ENCODE data around the gene ACOXL. TPM values are rescaled to one million over a fixed set of nuclear protein-coding genes. Genes with fewer than 3 reads are reported as not detected.

ACOXL gene
- total RNA-seq, 1 donor from 2014 or later = 0.23 TPM

GRCh38 chr2:110904116-110904778 lies 171.9 kb downstream of the ACOXL start:
- peaks cover 4% of the 10 kb centered on the region for H3K9me3 Mint-ChIP-seq (ENCODE audit: unreplicated experiment)
- Histone ChIP-seq H4K20me1 (ENCODE audit: insufficient read depth, low read length) (no peaks in the 10 kb centered on the region), H3K36me3 (ENCODE audit: insufficient read depth, low read length) (no peaks in the 10 kb centered on the region), H3K9ac (ENCODE audit: low read length) (no peak overlapping the region), H3K4me1 (ENCODE audit: insufficient read depth, low read length) (no peaks in the 10 kb centered on the region), H3K4me3 (ENCODE audit: insufficient read depth, low read depth, low read length) (no peak overlapping the region), H3K79me2 (ENCODE audit: insufficient read depth, low read length) (no peaks in the 10 kb centered on the region), H3K9me3 (ENCODE audit: insufficient read depth, low read depth, low read length) (no peaks in the 10 kb centered on the region), H3K4me2 (ENCODE audit: low read length) (no peak overlapping the region), H3K27me3 (ENCODE audit: insufficient read depth, low read length) (peaks cover 9% of the 10 kb centered on the region), H2AFZ (ENCODE audit: low read depth, low read length) (no peak overlapping the region), H3K27ac (ENCODE audit: low read depth, low read length) (no peak overlapping the region)
- TF ChIP-seq CTCF (IDR thresholded peaks at IDR 0.05; ENCODE audit: insufficient read depth, low read depth, low read length) (no peak), EZH2 (IDR thresholded peaks at IDR 0.05; ENCODE audit: insufficient read depth, low read length) (no peak)
- no peaks in the 10 kb centered on the region for H3K4me1 Mint-ChIP-seq (ENCODE audit: low read depth, unreplicated experiment)
- no peaks in the 10 kb centered on the region for H3K36me3 Mint-ChIP-seq (ENCODE audit: low read depth, unreplicated experiment)
- peaks cover 41% of the 10 kb centered on the region for H3K27me3 Mint-ChIP-seq (ENCODE audit: low read depth, unreplicated experiment)
- DNase-seq (ENCODE audit: low read depth) (no peak), FAIRE-seq (no peak)
- H3K4me3 Mint-ChIP-seq (ENCODE audit: unreplicated experiment) = no peak overlapping the region
- no peak overlapping the region for H3K27ac Mint-ChIP-seq (ENCODE audit: unreplicated experiment)

GRCh38 chr2:110904779-110905148 lies 172.4 kb downstream of the ACOXL start:
- H3K27ac ChIP-seq (ENCODE audit: low read depth, low read length) = no peak overlapping the region

More at GRCh38 chr2:110904779-110905148, 172.4 kb downstream of the ACOXL start:
- H3K4me3 ChIP-seq (ENCODE audit: insufficient read depth, low read depth, low read length) = no peak overlapping the region
- no peak overlapping the region for H3K4me3 Mint-ChIP-seq (ENCODE audit: unreplicated experiment)
- H3K9me3 ChIP-seq (ENCODE audit: insufficient read depth, low read depth, low read length) = no peaks in the 10 kb centered on the region
- peaks cover 9% of the 10 kb centered on the region for H3K27me3 ChIP-seq (ENCODE audit: insufficient read depth, low read length)
- no peaks in the 10 kb centered on the region for H3K4me1 Mint-ChIP-seq (ENCODE audit: low read depth, unreplicated experiment)
- no peaks in the 10 kb centered on the region for H3K79me2 ChIP-seq (ENCODE audit: insufficient read depth, low read length)
- peaks cover 44% of the 10 kb centered on the region for H3K27me3 Mint-ChIP-seq (ENCODE audit: low read depth, unreplicated experiment)
- H3K4me2 ChIP-seq (ENCODE audit: low read length) = no peak overlapping the region
- no peaks in the 10 kb centered on the region for H3K36me3 Mint-ChIP-seq (ENCODE audit: low read depth, unreplicated experiment)
- DNase-seq (ENCODE audit: low read depth) = no peak
- no peaks in the 10 kb centered on the region for H3K4me1 ChIP-seq (ENCODE audit: insufficient read depth, low read length)
- peaks cover 4% of the 10 kb centered on the region for H3K9me3 Mint-ChIP-seq (ENCODE audit: unreplicated experiment)
- no peak overlapping the region for H3K27ac Mint-ChIP-seq (ENCODE audit: unreplicated experiment)
- no peaks in the 10 kb centered on the region for H4K20me1 ChIP-seq (ENCODE audit: insufficient read depth, low read length)
- TF ChIP-seq EZH2 (IDR thresholded peaks at IDR 0.05; ENCODE audit: insufficient read depth, low read length) = no peak
- TF ChIP-seq CTCF (IDR thresholded peaks at IDR 0.05; ENCODE audit: insufficient read depth, low read depth, low read length) = no peak
- H3K36me3 ChIP-seq (ENCODE audit: insufficient read depth, low read length) = no peaks in the 10 kb centered on the region
- no peak overlapping the region for H3K9ac ChIP-seq (ENCODE audit: low read length)
- FAIRE-seq = no peak
- H2AFZ ChIP-seq (ENCODE audit: low read depth, low read length) = no peak overlapping the region

Data from astrocyte (in vitro differentiated cells and primary cell).